ENCODE results near the gene PRPF6. TPM values are rescaled to one million over a fixed set of nuclear protein-coding genes. Genes with fewer than 3 reads are reported as not detected.

PRPF6 gene
- polyA plus RNA-seq, 1 experiment = 52.3 TPM

DNA sequence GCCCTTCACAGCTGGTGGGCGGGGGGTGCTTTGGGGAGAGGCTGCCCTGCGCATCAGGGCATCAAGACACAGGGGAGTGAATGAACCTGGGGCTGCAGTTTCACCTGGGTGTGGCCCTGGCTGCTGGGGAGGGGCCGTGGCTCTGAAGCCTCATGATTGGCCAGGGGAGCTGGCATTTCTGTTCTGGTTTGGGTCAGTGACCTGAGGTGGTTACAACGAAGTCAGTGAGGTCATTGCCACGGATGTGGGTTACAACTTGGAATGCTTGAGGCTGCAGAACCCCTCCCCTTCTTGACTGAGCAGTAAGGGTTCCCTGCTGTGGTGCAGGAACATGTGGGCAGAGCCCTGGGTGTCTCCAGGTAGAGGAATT is 85.0 kb downstream of the PRPF6 start:
- no peaks in the 10 kb centered on the region for H3K27me3 ChIP-seq (ENCODE audit: control insufficient read depth, insufficient read depth, low read length)
- TF ChIP-seq, protein P1, sequence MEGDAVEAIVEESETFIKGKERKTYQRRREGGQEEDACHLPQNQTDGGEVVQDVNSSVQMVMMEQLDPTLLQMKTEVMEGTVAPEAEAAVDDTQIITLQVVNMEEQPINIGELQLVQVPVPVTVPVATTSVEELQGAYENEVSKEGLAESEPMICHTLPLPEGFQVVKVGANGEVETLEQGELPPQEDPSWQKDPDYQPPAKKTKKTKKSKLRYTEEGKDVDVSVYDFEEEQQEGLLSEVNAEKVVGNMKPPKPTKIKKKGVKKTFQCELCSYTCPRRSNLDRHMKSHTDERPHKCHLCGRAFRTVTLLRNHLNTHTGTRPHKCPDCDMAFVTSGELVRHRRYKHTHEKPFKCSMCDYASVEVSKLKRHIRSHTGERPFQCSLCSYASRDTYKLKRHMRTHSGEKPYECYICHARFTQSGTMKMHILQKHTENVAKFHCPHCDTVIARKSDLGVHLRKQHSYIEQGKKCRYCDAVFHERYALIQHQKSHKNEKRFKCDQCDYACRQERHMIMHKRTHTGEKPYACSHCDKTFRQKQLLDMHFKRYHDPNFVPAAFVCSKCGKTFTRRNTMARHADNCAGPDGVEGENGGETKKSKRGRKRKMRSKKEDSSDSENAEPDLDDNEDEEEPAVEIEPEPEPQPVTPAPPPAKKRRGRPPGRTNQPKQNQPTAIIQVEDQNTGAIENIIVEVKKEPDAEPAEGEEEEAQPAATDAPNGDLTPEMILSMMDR (IDR thresholded peaks at IDR 0.05; ENCODE audit: insufficient read depth, low read depth, low read length) = no peak
- peak; percentile 44 for DNase-seq (ENCODE audit: low read depth)
- POLR2A ChIA-PET = no interaction called here
- CTCF ChIA-PET = interaction anchor here (0.5 to 1.3 kb wide), 7 partner anchors 9 to 171 kb away, joined by 3 to 6 read pairs (median 3); partner anchors contain the start of genes DNAJC5 and PRPF6
- no peaks in the 10 kb centered on the region for H3K36me3 ChIP-seq (ENCODE audit: control insufficient read depth, insufficient read depth, low read length)
- no peak overlapping the region for H3K4me3 ChIP-seq (ENCODE audit: low read depth, low read length)

DNA sequence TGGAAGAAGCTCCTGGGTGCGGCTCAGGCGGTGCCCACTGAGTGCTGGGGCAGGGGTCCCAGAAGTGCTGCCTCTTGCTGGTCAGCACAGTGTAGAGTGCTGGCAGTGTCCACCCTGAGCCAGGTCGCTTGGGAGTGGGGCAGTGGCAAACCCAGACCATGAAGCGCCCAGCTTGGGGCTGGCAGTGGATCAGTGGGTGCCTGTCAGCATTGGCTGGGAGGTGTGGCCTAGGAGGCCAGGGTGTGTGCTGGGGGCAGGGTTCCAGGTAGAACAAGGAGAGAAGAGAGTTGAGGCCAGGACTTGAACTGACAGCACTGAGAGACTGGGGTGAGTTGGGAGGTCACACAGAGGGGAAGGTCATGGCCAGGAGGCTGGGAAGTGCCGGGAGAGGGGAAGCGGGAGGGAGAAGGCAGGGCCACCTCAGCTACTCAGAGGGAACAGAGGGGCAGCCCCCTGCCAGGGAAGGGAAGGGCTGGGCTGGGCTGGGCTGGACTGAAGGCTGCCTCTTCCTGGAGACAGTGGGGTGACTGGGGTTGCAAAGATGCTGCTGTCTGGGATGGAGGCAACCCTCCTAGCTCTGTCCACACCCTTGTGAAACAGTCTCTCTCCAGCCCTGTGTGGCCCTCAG is 86.2 kb downstream of the PRPF6 start:
- ChIA-PET POLR2A (no interaction called here), CTCF (interaction anchor here (0.8 to 3.4 kb wide), 3 partner anchors 8 to 28 kb away, joined by 5 to 17 read pairs (median 8); no protein-coding TSS in a partner anchor)
- no peak overlapping the region for H3K4me3 ChIP-seq (ENCODE audit: low read depth, low read length)
- H3K36me3 ChIP-seq (ENCODE audit: control insufficient read depth, insufficient read depth, low read length) = peaks cover 3% of the 10 kb centered on the region; the same call in 1 of the 2 replicates
- TF ChIP-seq, protein P1 (IDR thresholded peaks at IDR 0.05; ENCODE audit: insufficient read depth, low read depth, low read length) = no peak
- no peaks in the 10 kb centered on the region for H3K27me3 ChIP-seq (ENCODE audit: control insufficient read depth, insufficient read depth, low read length)
- no peak for DNase-seq (ENCODE audit: low read depth)

DNA sequence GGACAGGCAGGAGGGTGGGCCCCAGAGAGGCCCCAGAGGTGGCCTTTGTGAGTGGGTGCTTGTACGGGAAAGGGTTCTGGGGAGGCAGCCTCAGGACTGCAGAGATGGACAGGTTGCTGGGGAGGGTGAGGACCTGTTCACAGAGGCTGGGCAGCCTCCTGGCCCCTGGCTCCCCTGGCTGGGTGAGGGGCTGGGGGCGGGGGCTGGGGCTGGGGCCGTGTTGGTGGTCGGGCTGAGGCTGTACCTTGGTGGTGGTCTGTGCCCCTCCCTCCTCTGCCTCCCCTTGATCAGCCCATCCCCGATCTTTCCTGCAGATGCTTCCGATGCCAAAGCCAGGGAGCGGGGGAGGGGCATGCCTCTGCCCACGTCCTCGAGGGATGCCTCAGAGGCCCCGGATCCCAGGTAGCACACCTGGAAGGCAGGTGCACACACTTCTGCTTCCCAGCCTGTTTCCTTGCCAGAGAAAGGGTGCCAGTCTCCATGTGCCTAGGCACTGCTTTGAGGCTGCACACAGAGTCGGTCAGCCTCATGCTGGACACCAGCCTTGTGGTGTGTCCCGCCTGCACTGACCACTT is 86.9 kb downstream of the PRPF6 start:
- TF ChIP-seq, protein P1 (IDR thresholded peaks at IDR 0.05; ENCODE audit: insufficient read depth, low read depth, low read length) = no peak
- POLR2A ChIA-PET = no interaction called here
- H3K36me3 ChIP-seq (ENCODE audit: control insufficient read depth, insufficient read depth, low read length) = peaks cover 6% of the 10 kb centered on the region

DNA sequence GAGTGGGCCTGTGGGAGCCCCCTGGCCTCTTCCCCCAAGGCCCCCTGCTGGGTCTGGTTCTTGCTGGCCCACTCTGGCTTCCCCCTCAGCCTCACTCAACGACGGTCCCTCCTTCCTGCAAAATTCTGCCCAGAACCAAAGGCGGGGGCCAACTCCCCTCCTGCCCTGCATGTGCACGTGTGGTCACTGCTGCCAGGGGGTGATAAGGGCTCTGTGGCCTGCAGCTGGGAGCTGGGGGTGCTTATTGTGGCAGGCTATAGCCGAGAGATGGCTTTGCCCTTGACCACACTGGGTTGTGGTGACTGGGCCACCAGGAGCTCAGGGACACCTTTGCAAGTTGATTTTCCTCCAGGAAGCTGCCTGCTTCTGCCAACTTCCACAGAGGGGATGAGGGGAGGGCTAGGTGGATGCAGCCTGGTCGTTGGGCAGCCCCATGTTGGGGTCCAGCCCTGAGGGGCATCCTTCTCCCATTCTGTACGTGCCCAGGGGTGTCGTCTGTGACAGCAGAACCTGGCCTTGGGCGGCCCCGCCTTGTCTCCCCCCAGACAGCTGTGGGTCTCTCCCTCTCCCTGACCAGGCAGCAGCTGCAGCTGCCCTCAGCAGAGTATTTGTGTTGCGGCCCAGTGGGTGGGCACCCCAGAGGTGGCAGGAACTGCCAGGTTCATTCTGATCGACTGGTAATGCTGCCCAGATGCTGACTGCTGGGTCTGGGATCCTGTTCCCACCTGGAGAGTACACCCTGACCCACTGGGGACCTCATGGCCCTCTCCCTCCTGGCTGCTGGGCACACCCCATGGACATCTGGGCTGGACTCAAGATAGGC is 87.7 kb downstream of the PRPF6 start:
- CTCF ChIA-PET = interaction anchor here (1.0 to 3.4 kb wide), 7 partner anchors 9 to 162 kb away, joined by 3 to 31 read pairs (median 6); partner anchors contain the start of genes OPRL1, PRPF6, RGS19 and SAMD10
- POLR2A ChIA-PET = no interaction called here
- DNase-seq (ENCODE audit: low read depth) = no peak
- Histone ChIP-seq H3K36me3 (ENCODE audit: control insufficient read depth, insufficient read depth, low read length) (peaks cover 7% of the 10 kb centered on the region), H3K4me3 (ENCODE audit: low read depth, low read length) (no peak overlapping the region), H3K27me3 (ENCODE audit: control insufficient read depth, insufficient read depth, low read length) (no peaks in the 10 kb centered on the region)
- TF ChIP-seq, protein P1 (IDR thresholded peaks at IDR 0.05; ENCODE audit: insufficient read depth, low read depth, low read length) = no peak

More for the DNA sequence above, 86.9 kb downstream of the PRPF6 start:
- DNase-seq (ENCODE audit: low read depth) = no peak
- H3K27me3 ChIP-seq (ENCODE audit: control insufficient read depth, insufficient read depth, low read length) = no peaks in the 10 kb centered on the region
- CTCF ChIA-PET = interaction anchor here (2.1 to 3.4 kb wide), 3 partner anchors 10 to 29 kb away, joined by 8 to 31 read pairs (median 17); partner anchors contain the start of genes OPRL1 and RGS19
- H3K4me3 ChIP-seq (ENCODE audit: low read depth, low read length) = no peak overlapping the region

DNA sequence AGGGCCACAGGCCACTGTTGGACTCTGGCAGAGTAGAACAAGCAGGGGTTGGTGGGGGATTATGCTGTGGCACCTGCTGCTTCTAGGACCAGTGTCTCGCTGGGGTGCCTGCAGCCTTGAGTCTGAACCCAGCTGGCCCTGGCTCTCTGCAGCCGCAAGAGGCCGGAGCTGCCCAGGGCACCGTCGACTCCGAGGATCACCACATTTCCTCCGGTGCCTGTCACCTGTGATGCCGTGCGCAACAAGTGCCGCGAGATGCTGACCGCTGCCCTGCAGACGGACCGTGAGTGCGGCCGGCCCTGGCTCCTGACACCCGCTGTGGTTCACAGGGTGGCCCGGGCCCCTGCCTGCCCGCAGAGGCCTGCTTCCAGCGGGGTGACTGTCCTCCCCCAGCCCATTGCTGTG is 88.3 kb downstream of the PRPF6 start:
- no peak for DNase-seq (ENCODE audit: low read depth)
- Histone ChIP-seq H3K36me3 (ENCODE audit: control insufficient read depth, insufficient read depth, low read length) (peaks cover 9% of the 10 kb centered on the region), H3K4me3 (ENCODE audit: low read depth, low read length) (no peak overlapping the region), H3K27me3 (ENCODE audit: control insufficient read depth, insufficient read depth, low read length) (no peaks in the 10 kb centered on the region)
- TF ChIP-seq, protein P1 (IDR thresholded peaks at IDR 0.05; ENCODE audit: insufficient read depth, low read depth, low read length) = no peak
- ChIA-PET CTCF (interaction anchor here (0.9 to 3.4 kb wide), 7 partner anchors 10 to 161 kb away, joined by 3 to 31 read pairs (median 5); partner anchors contain the start of genes LKAAEAR1, OPRL1, PRPF6 and RGS19), POLR2A (no interaction called here)
